Activated B cell treated with CpG ODN at 0.5 μM for 24 hours (primary cell): Measurements from ENCODE around the gene ZBTB12. TPM values are rescaled to one million over a fixed set of nuclear protein-coding genes. Genes with fewer than 3 reads are reported as not detected.

Experiments used
- total RNA-seq: library from RNA; stranded (reverse); gene quantifications from 2 replicates; pipeline ENCODE4 v1.2.3, GENCODE V29; 2022

ZBTB12 gene
- total RNA-seq, 1 donor from 2014 or later, result 4.8 TPM

Other genes with a start within 250 kb of the ZBTB12 start
- gene BAG6, start 249.4 kb downstream of the ZBTB12 start, total RNA-seq, result 309 and 327 TPM in 2 replicates
- gene APOM, start 246.2 kb downstream of the ZBTB12 start, total RNA-seq, result 2.2 and 2.4 TPM in 2 replicates
- gene C6orf47, start 241.3 kb downstream of the ZBTB12 start, total RNA-seq, result 29.0 and 29.3 TPM in 2 replicates
- gene GPANK1, start 237.1 kb downstream of the ZBTB12 start, total RNA-seq, result 23.0 and 24.2 TPM in 2 replicates
- 190 and 191 TPM in 2 replicates for gene CSNK2B, start 236.0 kb downstream of the ZBTB12 start, total RNA-seq
- 23.2 and 33.1 TPM in 2 replicates for gene LY6G5B, start 232.1 kb downstream of the ZBTB12 start, total RNA-seq
- gene LY6G5C, start 221.0 kb downstream of the ZBTB12 start, total RNA-seq, result 0.29 and 0.73 TPM in 2 replicates
- 49.3 and 59.1 TPM in 2 replicates for gene ABHD16A, start 198.8 kb downstream of the ZBTB12 start, total RNA-seq
- gene LY6G6F, start 195.2 kb downstream of the ZBTB12 start, total RNA-seq, result not detected in 2 replicates
- not detected in 2 replicates for gene LY6G6D, start 186.7 kb downstream of the ZBTB12 start, total RNA-seq
- gene LY6G6C, start 180.3 kb downstream of the ZBTB12 start, total RNA-seq, result not detected in 2 replicates
- gene MPIG6B, start 178.7 kb downstream of the ZBTB12 start, total RNA-seq, result 0.12 TPM in 1 of 2 replicates, not detected in the other
- 30.7 and 32.5 TPM in 2 replicates for gene DDAH2, start 172.8 kb downstream of the ZBTB12 start, total RNA-seq
- gene CLIC1, start 165.6 kb downstream of the ZBTB12 start, total RNA-seq, result 374 and 397 TPM in 2 replicates
- gene MSH5, start 162.1 kb downstream of the ZBTB12 start, total RNA-seq, result 35.4 and 47.3 TPM in 2 replicates
- gene SAPCD1, start 139.4 kb downstream of the ZBTB12 start, total RNA-seq, result 7.7 and 9.0 TPM in 2 replicates
- 1.6 and 2.9 TPM in 2 replicates for gene VWA7, start 124.8 kb downstream of the ZBTB12 start, total RNA-seq
- 136 and 140 TPM in 2 replicates for gene VARS1, start 106.3 kb downstream of the ZBTB12 start, total RNA-seq
- 61.8 and 68.6 TPM in 2 replicates for gene LSM2, start 95.1 kb downstream of the ZBTB12 start, total RNA-seq
- gene HSPA1L, start 86.8 kb downstream of the ZBTB12 start, total RNA-seq, result 1.2 and 2.1 TPM in 2 replicates
- 27.1 and 28.1 TPM in 2 replicates for gene HSPA1A, start 86.5 kb downstream of the ZBTB12 start, total RNA-seq
- 23.7 and 30.4 TPM in 2 replicates for gene HSPA1B, start 74.3 kb downstream of the ZBTB12 start, total RNA-seq
- gene NEU1, start 39.3 kb downstream of the ZBTB12 start, total RNA-seq, result 18.3 and 19.2 TPM in 2 replicates
- gene SLC44A4, start 23.1 kb downstream of the ZBTB12 start, total RNA-seq, result 0.17 TPM in 1 of 2 replicates, not detected in the other
- gene EHMT2, start 4.4 kb downstream of the ZBTB12 start, total RNA-seq, result 49.9 and 58.4 TPM in 2 replicates
- 0.78 and 0.95 TPM in 2 replicates for gene C2, start 25.6 kb upstream of the ZBTB12 start, total RNA-seq
- gene CFB, start 44.0 kb upstream of the ZBTB12 start, total RNA-seq, result 0.29 TPM in 1 of 2 replicates, not detected in the other
- 57.9 and 63.3 TPM in 2 replicates for gene NELFE, start 56.9 kb upstream of the ZBTB12 start, total RNA-seq
- 95.8 and 102 TPM in 2 replicates for gene SKIC2, start 57.1 kb upstream of the ZBTB12 start, total RNA-seq
- gene DXO, start 70.1 kb upstream of the ZBTB12 start, total RNA-seq, result 23.7 and 29.4 TPM in 2 replicates
- 4.6 and 6.8 TPM in 2 replicates for gene C4A, start 80.0 kb upstream of the ZBTB12 start, total RNA-seq
- 5.1 and 5.3 TPM in 2 replicates for gene C4B, start 112.7 kb upstream of the ZBTB12 start, total RNA-seq
- gene CYP21A2, start 136.3 kb upstream of the ZBTB12 start, total RNA-seq, result 0.10 TPM in 1 of 2 replicates, not detected in the other
- 5.9 and 12.4 TPM in 2 replicates for gene TNXB, start 207.3 kb upstream of the ZBTB12 start, total RNA-seq
- gene ATF6B, start 226.2 kb upstream of the ZBTB12 start, total RNA-seq, result 144 and 148 TPM in 2 replicates
- gene FKBPL, start 228.2 kb upstream of the ZBTB12 start, total RNA-seq, result 4.1 and 4.4 TPM in 2 replicates
- not detected in 2 replicates for gene PRRT1, start 249.9 kb upstream of the ZBTB12 start, total RNA-seq